GM18868 (cell line): ENCODE results near the gene BLM.
"Not testable (repeated sequence)": the region's sequence is repeated elsewhere in the genome, so short reads cannot be mapped to it uniquely, and the experiment has no call there.

Experiments used
- ATAC-seq: cut with Tn5 transposase; IDR thresholded peaks from one replicate; pipeline ENCODE4 v1.9.1; 2021; ENCODE audit warnings: mild to moderate bottlenecking, moderate library complexity; ENCODE audit not compliant: unreplicated experiment

The BLM gene

DNA sequence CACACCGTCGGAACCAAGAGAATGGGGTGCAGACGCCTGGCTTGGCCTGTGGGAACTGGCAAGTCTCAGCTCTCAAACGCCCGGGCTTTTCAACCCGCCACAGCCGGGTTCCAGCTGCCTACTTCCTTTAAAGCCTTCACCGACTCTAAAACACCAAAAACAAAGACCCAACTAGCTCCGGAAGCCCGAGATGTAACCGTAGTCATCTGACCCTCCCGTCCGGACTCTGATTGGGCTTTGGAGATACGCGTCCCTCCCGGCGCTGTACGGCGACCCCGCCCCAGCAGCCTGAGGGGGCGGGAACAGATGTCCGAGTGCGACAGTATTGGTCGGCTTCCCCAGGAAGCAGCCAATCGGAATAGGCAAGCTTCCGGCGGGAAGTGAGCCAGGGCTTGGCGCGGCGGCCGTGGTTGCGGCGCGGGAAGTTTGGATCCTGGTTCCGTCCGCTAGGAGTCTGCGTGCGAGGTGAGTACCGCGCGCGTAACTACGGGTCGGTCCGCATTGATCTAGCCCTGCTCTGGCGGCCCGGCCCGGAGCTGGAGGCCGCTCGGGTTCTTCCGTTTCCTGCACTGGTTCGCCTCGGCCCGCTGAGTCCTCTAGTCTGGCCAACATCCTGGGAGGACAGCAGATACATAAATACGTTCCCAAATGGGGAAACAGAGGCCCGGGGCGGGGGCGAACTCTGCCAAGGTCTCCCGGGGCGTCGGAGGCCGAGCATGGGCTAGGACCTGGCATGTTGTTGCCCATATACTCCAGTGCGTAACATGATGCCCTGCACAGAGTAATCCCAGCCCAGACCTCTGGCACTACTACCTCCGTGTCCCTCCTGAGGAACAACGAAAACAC, at the start of gene BLM:
Gene BLM, plus strand, starts transcription at position 371 of the 846 bp plus-strand sequence. CDS start 30,047 bp downstream, outside the sequence.
- peak; percentile 99 for ATAC-seq

DNA sequence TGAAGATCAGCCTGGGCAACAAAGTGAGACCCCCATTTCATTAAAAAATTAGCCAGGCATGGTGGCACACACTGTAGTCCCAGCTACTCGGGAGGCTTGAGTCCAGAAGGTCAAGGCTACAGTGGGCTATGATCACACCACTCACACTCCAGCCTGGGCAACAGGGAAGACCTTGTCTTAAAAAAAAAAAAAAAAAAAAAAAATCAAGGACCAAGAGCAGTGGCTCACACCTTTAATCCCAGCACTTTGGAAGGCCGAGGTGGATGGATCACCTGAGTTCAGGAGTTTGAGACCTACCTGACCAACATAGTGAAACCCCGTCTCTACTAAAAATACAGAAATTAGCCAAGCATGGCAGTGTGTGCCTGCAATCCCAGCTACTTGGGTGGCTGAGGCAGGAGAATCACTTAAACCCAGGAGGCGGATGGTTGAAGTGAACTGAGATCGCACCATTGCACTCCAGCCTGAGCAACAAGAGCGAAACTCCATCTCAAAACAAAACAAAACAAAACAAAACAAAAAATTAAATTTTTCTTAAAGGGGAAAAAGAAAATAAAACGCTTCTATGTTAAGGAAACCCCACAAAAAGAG, 49.3 kb upstream of the BLM start:
- not testable (repeated sequence) for ATAC-seq

DNA sequence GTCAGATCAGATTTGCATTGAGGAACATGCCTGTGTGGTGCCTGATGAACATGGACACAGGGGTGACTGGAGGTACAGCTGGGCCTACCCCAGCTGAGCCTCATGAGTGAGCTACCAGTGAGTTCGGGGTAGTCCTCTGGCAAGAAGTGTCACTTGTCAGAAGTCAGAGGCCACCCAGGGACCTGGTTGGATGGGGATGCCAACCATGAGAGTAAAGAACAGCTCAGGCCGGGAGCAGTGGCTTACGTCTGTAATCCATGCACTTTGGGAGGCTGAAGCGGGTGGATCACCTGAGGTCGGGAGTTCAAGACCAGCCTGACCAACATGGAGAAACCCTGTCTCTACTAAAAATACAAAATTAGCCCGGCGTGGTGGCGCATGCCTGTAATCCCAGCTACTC, 46.5 kb upstream of the BLM start:
- not testable (repeated sequence) for ATAC-seq

DNA sequence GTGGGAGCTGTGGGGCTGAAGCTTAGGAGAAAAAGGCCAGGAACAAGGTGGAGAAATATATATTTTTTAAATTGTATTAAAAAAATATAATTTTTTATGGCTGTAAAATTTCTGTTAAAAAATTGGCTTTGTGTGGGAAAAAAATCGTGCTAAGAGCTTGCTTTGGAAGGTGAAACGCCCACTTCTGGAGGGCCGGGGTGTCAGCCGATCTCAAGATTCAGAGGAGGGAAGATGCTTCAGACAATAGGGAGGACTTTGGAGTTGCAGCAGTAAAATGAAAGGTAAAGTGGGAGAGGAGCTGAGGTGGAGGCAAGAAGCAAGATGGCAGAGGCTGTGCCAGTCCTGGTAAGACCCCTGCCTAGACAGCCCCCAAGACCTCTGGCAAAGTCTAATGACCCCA, 45.9 kb upstream of the BLM start:
- no peak for ATAC-seq

DNA sequence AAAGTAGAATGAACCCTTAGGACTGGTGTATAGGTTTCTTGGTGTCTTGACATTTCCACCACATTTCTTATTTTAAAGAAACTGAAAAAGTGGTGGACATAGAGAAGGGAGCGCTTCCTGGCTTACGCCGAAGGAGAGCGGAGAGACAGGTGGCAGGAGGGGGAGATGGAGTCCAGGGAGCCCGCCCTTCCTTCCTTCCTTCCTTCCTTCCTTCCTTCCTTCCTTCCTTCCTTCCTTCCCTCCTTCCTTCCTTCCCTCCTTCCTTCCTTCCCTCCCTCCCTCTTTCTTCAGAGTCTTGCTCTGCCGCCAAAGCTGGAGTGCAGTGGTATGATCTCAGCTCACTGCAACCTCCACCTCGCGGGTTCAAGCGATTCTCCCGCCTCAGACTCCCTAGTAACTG, 43.8 kb upstream of the BLM start:
- not testable (repeated sequence) for ATAC-seq

DNA sequence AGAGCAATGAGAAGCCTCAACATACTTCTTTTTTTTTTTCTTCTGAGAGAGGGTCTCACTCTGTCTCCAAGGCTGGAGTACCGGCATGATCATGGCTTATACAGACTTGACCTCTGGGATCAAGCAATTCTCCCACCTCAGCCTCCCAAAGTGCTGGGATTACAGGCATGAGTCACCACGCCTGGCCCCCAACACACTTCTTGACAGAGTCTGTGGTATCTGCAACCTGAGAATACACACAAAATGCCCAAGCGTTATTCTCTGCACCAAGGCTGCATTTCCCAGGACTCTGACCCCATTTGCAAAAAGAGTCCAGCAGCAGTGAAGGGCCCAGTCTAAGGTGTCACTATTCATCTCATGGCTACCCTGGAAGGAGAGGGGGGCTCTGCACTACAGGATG, 42.7 kb upstream of the BLM start:
- no peak for ATAC-seq

DNA sequence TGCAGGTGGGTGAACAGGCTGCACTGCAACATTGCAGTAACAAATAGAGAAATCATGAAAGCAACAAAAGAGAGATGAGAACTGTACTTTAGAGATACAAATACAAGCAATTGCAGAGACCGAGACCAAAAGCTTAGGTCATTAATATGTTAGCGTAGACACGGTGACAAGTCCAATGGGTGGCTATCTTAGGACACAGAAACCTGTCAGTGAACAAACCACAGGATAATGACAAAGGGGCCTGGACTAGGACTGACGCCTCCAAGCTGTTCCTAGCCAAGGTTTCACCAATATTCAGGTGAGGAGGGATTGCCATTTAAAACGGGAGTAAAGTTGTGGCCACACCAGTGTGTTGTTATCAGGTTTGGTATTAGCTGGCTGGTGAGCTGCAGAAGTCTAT, 41.7 kb upstream of the BLM start:
- no peak for ATAC-seq

DNA sequence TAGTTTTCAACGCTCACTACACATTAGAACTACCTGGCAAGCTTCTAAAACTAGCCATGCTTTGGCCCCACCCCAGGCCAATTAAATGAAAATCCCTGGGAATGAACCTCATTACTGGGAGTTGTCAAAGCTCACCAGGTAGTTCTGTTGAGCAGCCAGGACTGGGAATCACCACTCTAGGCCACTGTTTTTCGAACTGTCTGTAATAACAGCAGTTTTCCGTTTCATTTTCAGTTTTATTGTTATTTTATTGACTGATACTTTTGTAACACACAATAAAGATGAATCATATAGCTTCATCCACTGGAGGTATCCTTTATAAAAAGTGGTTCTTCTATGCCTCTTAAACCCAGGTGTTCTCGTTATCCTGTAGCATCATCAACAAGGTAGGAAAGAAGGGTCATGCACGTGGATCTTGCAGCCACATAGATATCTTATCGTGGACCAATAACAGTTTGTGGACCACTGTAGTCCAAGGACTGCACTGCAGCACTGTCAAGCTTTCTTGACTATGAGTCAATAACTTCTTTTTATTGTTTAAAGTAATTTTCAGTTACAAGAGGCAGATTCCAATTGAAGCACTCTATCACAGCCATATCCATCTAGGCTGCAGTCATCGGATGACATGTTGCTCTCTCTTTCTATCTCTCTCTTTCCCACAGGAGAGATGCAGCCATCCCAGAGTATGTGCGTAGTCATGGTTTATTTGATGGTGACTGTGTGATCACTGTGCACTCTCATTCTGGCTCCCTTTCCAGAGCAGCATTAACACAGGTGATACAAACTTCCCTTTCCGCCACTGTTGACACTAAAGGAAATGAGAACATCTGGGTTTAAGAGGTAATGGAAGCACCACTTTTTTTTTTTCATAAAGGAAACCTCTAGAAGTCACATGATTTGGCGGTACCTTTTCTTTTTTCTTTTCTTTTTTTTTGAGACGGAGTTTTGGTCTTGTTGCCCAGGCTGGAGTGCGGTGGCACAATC, 39.0 kb upstream of the BLM start:
- no peak for ATAC-seq

DNA sequence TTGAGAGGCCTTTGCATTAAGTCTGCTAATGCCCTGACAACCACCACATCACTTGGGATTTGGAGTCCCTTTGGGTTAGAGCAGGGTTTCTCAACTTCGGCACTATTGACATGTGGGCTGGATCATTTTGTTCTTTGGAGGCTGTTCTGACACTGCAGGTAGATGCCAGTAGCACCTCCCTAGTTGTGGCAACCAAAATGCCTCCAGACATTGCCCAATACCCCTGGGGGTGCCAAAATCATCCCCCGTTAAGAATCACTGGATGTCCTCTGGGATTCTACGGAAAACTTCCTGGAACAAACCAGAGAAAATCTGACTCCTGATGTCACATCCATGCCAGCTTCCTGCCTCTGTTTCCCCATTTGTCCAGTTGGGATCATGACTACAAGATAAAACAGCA, 37.2 kb upstream of the BLM start:
- no peak for ATAC-seq

DNA sequence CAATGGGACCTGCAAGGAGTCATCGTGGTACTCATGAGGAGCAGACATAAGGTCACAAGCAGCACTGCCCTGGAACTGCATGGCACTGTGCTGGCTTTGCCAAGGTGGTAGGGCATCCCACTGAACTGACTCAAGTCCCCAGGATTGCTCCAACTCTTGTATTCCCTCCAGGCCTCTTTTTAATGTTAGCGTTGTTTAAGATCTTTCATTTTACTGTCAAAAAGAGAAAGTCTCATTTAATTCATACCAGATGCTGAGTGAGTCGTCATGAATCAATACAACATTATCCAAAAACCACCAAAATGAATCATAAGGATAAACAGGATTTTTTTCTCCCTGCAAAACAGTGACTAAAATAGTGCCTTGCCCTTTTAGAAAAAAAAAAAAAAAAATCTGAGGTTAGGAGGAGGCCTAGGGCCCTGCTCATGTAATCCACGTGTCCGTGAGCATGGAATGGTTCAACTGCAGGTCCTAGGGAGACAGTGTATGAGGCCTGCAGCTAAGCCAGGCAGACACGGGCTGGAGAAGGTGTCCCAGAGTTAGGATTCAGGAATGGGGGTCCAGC, 36.7 kb upstream of the BLM start:
- ATAC-seq = no peak

DNA sequence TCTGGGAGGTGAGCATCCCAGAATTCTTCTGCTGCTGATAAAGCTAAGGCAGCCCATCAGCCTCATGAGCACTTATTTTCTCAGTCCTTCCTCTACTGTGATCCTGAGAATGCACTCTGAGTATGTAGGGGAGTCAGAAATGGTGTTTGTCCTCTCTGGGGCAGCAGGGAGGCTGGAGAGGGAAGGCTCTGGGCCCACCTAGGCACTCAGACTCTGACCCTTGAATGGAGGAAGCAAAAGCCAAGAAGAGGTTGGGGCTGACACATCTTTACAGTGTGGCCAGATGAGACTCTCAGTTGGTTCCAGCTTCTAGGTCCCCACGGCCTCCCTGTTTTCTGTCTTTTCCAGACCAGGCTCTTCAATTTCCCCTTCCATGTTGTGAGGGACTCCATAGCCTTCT, 36.1 kb upstream of the BLM start:
- ATAC-seq = no peak

DNA sequence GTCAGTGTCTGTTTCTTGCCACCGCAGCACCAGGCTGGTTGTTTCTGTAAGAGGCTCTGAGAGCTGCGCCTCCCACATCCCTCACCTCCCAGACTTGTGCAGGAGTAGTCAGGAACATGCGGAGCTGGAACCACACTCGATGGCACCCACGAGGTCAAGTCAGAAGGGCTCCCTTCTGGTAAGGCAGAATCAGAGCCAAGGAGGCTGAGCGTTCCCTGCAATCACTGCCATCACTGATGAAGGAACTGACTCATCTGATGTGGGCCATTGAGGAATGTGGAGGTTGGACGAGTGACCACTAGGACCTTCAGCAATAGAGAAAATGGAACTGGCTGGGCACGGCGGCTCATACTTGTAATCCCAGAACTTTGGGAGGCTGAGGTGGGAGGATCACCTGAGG, 35.7 kb upstream of the BLM start:
- no peak for ATAC-seq

DNA sequence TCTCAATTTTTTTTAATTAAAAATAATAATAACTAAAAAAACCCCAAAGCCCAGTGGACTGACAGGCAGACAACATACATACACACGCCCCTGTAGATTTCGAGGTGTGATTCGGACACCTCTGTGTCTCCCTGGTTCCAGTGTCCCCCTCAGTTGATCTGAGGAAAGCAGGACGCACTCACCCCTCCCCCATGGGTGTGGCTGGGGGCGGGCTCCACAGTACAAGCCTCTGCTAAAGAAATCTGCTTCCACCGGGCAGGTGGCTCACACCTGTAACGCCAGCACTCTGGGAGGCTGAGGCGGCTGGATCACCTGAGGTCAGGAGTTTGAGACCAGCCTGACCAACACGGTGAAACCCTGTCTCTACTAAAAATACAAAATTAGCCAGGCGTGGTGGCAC, 33.8 kb upstream of the BLM start:
- ATAC-seq = no peak

DNA sequence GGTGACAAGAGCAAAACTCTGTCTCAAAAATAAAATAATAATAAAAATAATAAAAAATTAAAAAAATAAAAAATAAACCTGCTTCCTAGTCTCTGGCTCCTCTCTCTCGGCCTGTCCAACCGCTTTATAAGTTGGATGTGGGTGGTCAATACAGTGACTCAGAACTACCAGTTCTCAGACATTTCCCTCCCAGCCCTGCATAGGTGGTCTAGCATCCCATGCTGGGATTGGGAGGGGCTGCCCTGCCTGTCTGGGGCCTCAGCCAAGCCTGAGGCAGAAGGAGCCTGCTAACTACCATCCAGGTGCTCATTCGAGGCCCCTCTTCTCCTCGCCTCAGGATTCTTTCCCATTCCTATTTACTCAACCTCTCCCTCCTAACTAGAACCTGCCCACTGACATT, 33.3 kb upstream of the BLM start:
- no peak for ATAC-seq

DNA sequence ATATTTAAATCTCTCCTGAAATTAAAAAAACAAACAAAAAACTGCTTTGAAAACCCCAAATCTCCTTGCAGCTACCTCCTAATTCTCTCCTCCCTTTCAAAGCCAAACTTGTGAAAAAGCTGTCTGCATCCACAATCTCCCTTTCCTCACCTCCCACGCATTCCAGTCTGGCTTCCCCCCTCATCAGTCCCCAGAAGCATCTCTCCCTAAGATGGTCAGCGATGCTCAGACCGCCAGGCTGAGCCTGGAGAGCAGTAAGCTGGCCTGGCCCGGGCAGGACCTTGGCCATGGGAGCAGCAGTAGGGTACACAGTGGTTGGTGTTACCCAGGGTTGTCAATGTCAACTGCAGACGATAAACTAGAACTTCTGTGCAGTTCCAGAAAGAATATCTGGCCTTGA, 32.9 kb upstream of the BLM start:
- no peak for ATAC-seq

DNA sequence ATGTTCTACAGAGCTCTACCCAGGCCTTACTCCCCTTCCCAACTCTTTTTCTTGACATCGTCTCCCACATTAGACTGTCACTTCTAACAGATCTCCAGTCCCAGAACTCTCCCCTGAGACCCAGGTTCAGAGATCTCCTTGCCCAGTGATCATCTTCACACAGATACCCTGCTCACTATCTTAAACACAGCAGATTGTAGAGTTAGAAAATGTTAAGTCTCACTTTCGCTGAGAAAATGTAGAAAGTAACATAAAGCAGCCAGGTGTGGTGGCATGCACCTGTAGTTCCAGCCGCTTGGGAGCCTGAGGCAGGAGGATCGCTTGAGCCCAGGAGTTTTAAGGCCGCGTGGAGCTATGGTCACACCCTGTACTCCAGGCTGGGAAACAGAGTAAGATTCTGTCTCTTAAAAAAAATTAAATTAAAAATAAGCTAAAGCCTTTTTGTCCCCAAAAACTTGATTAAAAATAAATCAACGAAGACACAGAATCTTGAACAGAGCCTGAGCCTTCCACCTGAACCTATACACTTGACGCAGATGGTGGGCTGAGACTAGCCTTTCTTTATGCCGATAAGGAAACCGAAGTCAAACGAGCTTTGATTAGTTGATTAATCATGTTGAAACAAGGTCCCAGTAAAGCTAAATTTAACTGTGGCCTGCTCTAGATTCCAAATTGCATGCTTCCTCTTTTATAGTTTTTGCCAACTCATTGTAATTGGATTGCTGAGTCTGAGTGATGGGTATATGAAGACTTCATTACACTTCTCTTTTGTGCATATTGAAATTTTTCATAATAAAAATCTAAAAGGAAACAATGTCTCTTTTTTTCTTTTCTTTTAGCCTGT, 31.3 kb upstream of the BLM start:
- peak; percentile 19 for ATAC-seq

DNA sequence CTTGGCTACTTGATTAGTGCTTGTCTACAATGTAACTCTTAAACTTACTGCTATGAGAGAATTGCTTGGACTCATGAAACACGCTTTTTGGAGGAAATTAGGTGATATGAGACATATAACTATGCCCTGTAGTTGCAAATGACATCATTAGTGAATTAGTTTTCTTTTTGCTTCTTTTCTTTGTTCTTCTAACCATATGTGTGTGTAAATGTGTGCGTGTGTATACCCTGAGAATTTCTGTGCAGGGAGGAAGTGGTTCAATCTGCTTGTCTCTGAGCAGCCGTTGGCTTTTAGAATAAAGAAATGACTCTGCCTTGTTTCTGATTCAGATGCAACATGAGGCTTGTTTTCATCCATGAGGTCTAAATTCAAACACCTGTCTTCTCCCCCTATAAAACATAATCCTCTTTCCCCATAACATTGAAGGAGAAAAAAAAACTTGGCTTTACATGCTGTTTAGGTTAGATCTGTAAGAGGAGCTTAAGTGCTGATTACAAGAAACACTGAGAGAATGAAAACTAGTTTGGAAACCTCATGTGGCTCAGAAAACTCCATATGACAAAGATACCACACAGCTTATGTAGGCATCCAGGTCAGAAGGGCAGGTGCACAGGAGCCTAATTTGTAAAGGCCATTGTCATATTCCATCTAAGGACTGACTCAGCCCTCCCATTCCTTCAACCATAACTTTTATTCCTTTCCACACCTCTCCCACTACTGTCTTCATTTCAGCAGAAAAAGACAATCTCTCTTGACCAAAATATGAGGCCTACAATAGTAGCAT, 30.5 kb upstream of the BLM start:
- peak; percentile 90 for ATAC-seq

DNA sequence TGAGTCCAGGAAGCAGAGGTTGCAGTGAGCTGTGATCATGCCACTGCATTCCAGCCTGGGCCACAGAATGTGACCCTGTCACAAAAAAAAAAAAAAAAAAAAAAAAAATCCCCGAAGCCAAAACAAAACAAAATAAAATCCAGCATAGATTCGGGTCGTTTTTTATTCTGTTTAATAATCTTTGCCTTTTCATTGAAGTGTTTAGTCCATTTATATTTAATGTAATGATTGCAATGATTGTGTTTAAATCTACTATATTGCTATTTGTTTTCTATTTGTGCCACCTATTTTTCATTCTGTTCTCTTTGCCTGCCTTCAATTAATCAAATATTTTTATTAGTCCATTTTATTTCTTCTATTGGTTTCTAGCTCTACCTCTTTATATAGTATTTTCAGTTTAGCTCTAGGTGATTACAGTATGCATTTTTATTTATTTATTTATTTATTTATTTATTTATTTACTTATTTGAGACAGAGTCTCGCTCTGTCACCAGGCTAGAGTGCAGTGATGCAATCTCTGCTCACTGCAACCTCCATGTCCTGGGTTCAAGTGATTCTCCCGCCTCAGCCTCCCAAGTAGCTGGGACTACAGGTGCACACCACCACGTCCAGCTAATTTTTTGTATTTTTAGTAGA, 27.7 kb upstream of the BLM start:
- ATAC-seq = not testable (repeated sequence)

DNA sequence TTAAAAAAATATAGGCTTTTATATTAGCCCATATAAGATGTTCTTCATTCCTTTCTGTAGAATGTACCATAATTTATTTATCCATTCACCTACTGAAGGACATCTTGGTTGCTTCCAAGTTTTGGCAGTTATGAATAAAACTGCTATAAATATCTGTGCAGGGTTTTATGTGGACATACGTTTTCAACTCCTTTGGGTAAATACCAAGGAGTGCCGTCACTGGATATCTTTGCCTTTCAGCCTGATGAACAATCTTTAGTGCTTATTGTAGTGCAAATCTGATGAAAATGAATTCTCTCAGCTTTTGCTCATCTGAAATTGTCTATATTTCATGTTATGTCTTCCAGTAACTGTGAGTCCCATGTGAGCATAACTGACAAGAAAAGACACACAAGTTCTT, 26.6 kb upstream of the BLM start:
- no peak for ATAC-seq
